ENCODE results near the gene ATP1A3.
"Not testable (repeated sequence)": the region's sequence is repeated elsewhere in the genome, so short reads cannot be mapped to it uniquely, and the experiment has no call there.

ATP1A3 gene

DNA sequence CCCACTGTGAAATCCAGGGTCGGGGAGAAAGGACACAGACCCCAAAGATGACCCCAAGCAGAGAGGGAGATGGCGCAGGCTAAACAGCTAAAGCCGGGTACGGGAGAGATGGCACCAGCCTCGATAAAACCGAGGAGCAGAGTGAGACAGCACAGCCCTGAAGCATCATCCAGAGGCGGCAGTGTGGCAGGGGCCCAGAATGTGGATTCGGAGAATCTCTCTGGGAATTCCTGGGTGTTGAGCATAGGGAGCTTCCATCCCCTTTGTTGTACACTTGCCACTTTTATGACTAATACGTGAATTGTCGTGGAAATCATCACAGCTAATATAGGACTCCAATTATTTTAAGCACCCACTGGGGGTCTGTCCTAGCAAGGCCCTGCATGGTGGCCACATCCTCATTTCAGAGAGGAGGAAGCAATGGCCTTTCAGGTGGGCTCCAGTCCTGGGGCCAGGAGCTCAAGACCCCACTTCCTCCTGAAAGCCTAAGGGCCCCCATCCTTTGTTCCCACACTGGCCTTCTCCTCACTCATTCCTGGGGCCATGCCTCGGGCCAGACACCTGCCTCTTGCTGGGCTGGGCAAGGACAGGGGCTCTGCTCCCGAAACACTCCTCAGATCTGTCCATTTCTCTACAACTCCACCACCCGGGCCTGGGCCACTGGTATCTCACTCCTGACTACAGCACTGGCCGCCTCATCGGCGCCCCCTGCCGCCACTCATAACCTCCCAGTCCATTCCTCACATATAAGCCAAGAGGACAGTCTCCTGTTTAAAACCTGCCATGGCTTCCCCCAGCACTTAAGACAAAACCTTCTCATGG lies 29.3 kb upstream of the ATP1A3 start:
- no peak for DNase-seq (ENCODE audit: low read depth)
- peak; percentile 21; the same call in 1 of the 2 replicates for TF ChIP-seq CTCF (IDR thresholded peaks at IDR 0.05; ENCODE audit: control insufficient read depth, extremely low read depth, insufficient read depth)
- H3K4me3 ChIP-seq (ENCODE audit: low read depth, low read length): no peak overlapping the region

DNA sequence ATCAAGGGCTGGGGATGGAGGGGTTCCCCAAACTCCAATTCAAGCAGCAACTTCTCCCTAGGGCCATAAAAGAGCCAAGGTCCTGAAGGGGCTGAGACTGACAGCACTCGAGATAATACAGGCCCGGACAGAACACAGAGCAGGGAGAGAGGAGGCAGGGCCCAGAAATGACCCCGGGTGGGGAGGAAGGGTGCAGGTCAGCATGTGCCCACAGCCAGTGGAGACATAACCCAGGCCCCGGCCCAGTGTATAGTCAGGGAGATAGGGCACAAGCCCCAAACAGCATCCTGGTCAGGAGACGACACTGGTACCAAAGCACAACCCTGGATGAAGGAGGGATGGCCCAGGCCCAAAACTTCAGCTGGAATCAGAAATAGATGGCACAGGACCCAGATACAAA lies 28.6 kb upstream of the ATP1A3 start:
- H3K4me3 ChIP-seq (ENCODE audit: low read depth, low read length): no peak overlapping the region
- DNase-seq (ENCODE audit: low read depth): no peak
- no peak for TF ChIP-seq CTCF (IDR thresholded peaks at IDR 0.05; ENCODE audit: control insufficient read depth, extremely low read depth, insufficient read depth)

GRCh38 chr19:42021185-42021584 lies 27.2 kb upstream of the ATP1A3 start:
- TF ChIP-seq CTCF (IDR thresholded peaks at IDR 0.05; ENCODE audit: control insufficient read depth, extremely low read depth, insufficient read depth): no peak
- H3K4me3 ChIP-seq (ENCODE audit: low read depth, low read length): no peak overlapping the region
- no peak for DNase-seq (ENCODE audit: low read depth)

- no peak for DNase-seq (ENCODE audit: low read depth)
- no peak overlapping the region for H3K4me3 ChIP-seq (ENCODE audit: low read depth, low read length)
- no peak for TF ChIP-seq CTCF (IDR thresholded peaks at IDR 0.05; ENCODE audit: control insufficient read depth, extremely low read depth, insufficient read depth)
Measured at GRCh38 chr19:42018503-42019193, 24.6 kb upstream of the ATP1A3 start.

DNA sequence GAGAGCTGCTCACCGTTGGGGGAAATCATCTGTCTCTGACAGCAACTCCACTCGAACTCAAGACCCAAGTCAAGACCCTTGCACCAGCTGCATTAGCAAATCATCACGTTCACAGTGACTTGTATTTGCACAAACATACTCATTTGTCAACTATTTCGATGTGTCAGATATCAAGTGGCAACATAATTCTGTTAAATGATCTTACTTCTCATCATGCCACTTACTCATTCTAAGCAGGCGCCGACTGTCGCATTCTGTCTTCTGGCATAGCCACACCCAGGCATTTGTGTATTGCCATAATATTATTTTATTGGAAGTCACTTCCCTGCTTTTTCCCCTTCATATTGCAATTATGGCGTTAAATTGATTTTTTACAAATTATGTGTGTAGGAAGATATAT lies 23.0 kb upstream of the ATP1A3 start:
- no peak overlapping the region for H3K4me3 ChIP-seq (ENCODE audit: low read depth, low read length)
- DNase-seq (ENCODE audit: low read depth): no peak
- no peak for TF ChIP-seq CTCF (IDR thresholded peaks at IDR 0.05; ENCODE audit: control insufficient read depth, extremely low read depth, insufficient read depth)

- not testable (repeated sequence) for DNase-seq (ENCODE audit: low read depth); H3K4me3 ChIP-seq (ENCODE audit: low read depth, low read length)
Measured at GRCh38 chr19:42012747-42013146, 18.7 kb upstream of the ATP1A3 start.

DNA sequence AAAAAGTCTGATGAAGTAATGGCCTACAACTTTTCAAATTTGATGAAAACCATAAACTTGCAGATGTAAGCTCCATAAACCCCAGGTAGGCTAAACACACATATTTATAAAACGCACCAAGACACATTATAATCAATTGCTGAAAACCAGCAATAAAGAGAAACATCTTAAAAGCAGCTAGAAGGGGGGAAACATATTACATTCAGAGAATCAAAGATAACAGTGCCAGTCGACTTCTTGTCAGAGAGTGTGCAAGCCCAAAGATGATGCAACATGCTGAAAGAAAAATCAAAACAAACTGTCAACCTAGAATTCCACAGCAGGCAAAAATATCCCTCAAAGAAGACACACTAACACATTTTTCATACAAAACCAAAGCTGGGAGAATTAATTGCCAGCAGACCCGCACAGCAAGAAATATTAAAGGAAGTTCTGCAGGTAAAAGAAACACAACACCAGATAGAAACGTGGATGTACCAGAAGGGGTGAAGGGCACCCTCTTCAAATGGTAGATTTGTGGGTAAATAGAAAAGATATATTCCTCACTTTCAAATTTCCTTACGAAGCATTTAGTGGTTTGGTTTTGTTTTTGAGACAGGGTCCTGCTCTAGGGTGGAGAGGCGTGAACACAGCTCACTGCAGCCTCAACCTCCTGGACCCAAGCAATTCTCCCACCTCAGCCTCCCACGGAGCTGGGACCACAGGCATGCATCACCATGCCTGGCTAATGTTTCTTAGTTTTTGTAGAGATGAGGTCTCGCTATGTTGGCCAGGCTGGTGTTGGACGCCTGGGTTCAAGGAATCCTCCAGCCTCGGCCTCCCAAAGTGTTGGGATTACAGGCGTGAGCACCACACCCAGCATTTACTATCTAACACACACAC lies 16.5 kb upstream of the ATP1A3 start:
- TF ChIP-seq CTCF (IDR thresholded peaks at IDR 0.05; ENCODE audit: control insufficient read depth, extremely low read depth, insufficient read depth): no peak
- no peak overlapping the region for H3K4me3 ChIP-seq (ENCODE audit: low read depth, low read length)
- DNase-seq (ENCODE audit: low read depth): no peak
